Measurements from ENCODE around the gene ST14. TPM values are rescaled to one million over a fixed set of nuclear protein-coding genes. Genes with fewer than 3 reads are reported as not detected.

Gene ST14
- total and polyA plus RNA-seq, 2 donors (not counting 3 experiments of a cell fraction or from before 2014, with no cell fraction given) = 0.08 TPM; not detected in 1

GRCh38 chr11:130151196-130151595 lies 8.4 kb upstream of the ST14 start:
- no TSS peak for BruUV-seq (replicated peaks)
- ChIA-PET CTCF (interaction anchor here (1.4 to 2.2 kb wide), 4 partner anchors 10 to 227 kb away, joined by 3 to 10 read pairs (median 5); no protein-coding TSS in a partner anchor), POLR2A (no interaction called here)

More at GRCh38 chr11:130151196-130151595, 8.4 kb upstream of the ST14 start:
- no peak overlapping the region for H3K4me2 ChIP-seq (ENCODE audit: insufficient read depth, low read length)
- H3K27ac ChIP-seq (ENCODE audit: insufficient read depth, low read depth, low read length) = no peak overlapping the region
- peaks cover 6% of the 10 kb centered on the region for H3K4me1 ChIP-seq (ENCODE audit: control insufficient read depth, extremely low read depth, insufficient read depth, low read length)
- H3K9me3 ChIP-seq (replicated peaks; ENCODE audit: control insufficient read depth, insufficient read depth, low read length) = no peaks in the 10 kb centered on the region
- H4K20me1 ChIP-seq (replicated peaks; ENCODE audit: control insufficient read depth, extremely low read depth, insufficient read depth, low read length) = no peaks in the 10 kb centered on the region
- FAIRE-seq (no peak), DNase-seq (ENCODE audit: low read depth, low spot score) (no peak)
- no peaks in the 10 kb centered on the region for H3K9me1 ChIP-seq (replicated peaks; ENCODE audit: control insufficient read depth, extremely low read depth, insufficient read depth, low read length)
- dilution Hi-C loops (cut with MboI; ENCODE audit: extremely low pct_ligation_motif_present, low sequenced_read_pairs) (no loop called here), intact Hi-C loops (cut with micrococcal nuclease) (no loop called here)
- H3K27me3 ChIP-seq (ENCODE audit: control insufficient read depth in 2 of 2, insufficient read depth in 2 of 2, low read length in 2 of 2) = no peaks in the 10 kb centered on the region
- H3K4me3 ChIP-seq (replicated peaks in 1 of 3; ENCODE audit: insufficient read depth in 1 of 3, low read depth in 1 of 3, low read length in 3 of 3) = no peak overlapping the region
- H3K79me2 ChIP-seq (ENCODE audit: control insufficient read depth, insufficient read depth, low read length) = no peaks in the 10 kb centered on the region
- TF ChIP-seq FOS (IDR thresholded peaks at IDR 0.05; ENCODE audit: borderline replicate concordance, insufficient read depth, low read length) (no peak), POLR2AphosphoS5 (IDR thresholded peaks at IDR 0.05; ENCODE audit: insufficient read depth, low read depth, low read length) (no peak), EZH2 (IDR thresholded peaks at IDR 0.05; ENCODE audit: borderline replicate concordance, low read depth, low read length, severe bottlenecking) (no peak), POLR2A (IDR thresholded peaks at IDR 0.05; ENCODE audit: low read depth, low read length) (no peak), MYC (IDR thresholded peaks at IDR 0.05; ENCODE audit: low read depth, low read length) (no peak), JUN (IDR thresholded peaks at IDR 0.05; ENCODE audit: borderline replicate concordance, insufficient read depth, insufficient read length, low read depth) (no peak), MAX (IDR thresholded peaks at IDR 0.05; ENCODE audit: insufficient read depth, insufficient read length) (no peak), CTCF (IDR thresholded peaks at IDR 0.05; ENCODE audit: extremely low read depth in 1 of 2, insufficient read depth in 1 of 2, low read depth in 1 of 2, low read length in 2 of 2) (no peak), GATA2 (IDR thresholded peaks at IDR 0.05; ENCODE audit: insufficient read depth, insufficient read length, low read depth, low read length) (no peak)
- no peak overlapping the region for H2AFZ ChIP-seq (ENCODE audit: low read depth, low read length)
- no peak overlapping the region for H3K9ac ChIP-seq (replicated peaks; ENCODE audit: extremely low read depth, insufficient read depth, low read length)
- H3K36me3 ChIP-seq (ENCODE audit: control insufficient read depth in 2 of 2, extremely low read depth in 1 of 2, insufficient read depth in 2 of 2, low read length in 2 of 2) = peaks cover 0 to 2% of the 10 kb centered on the region in 2 experiments
